OCI-LY1 (cell line): ENCODE data around the gene PRSS33.

Source experiments
- H2AFZ ChIP-seq: fragments of 200-600 bp; sonication (generic), shearing (Covaris generic); 2 replicates; pipeline ENCODE4 v1.6.0; 2014; ENCODE audit warnings: antibody characterized with exemption, mild to moderate bottlenecking, low read length
- H3F3A ChIP-seq: fragments of 200-600 bp; sonication (generic), shearing (Covaris generic); 2 replicates; pipeline ENCODE4 v1.6.0; 2014; ENCODE audit warnings: mild to moderate bottlenecking, antibody characterized with exemption, low read length, moderate library complexity; ENCODE audit not compliant: insufficient read depth
- H3K27ac ChIP-seq: fragments of 200-600 bp; sonication (generic); 2 replicates; pipeline ENCODE4 v1.5.1; 2014; ENCODE audit warnings: low read length, mixed run types, mild to moderate bottlenecking, low read depth; ENCODE audit not compliant: poor library complexity, severe bottlenecking
- H3K27me3 ChIP-seq: fragments of 200-600 bp; sonication (generic); 2 replicates; pipeline ENCODE4 v1.6.0; 2014; ENCODE audit warnings: antibody characterized with exemption, mild to moderate bottlenecking, low read length, moderate library complexity; ENCODE audit not compliant: insufficient read depth
- H3K36me3 ChIP-seq: fragments of 200-600 bp; sonication (generic); 2 replicates; pipeline ENCODE4 v1.6.1; 2014; ENCODE audit warnings: mild to moderate bottlenecking, antibody characterized with exemption, low read length, moderate library complexity, mixed read lengths; ENCODE audit not compliant: insufficient read depth
- H3K4me1 ChIP-seq: fragments of 200-600 bp; sonication (generic); 2 replicates; pipeline ENCODE4 v1.5.1; 2014; ENCODE audit warnings: mild to moderate bottlenecking, low read length, moderate library complexity; ENCODE audit not compliant: insufficient read depth, severe bottlenecking
- H3K4me2 ChIP-seq: fragments of 200-600 bp; sonication (generic), shearing (Covaris generic); 2 replicates; pipeline ENCODE4 v1.6.1; 2014; ENCODE audit warnings: low read length
- H3K4me3 ChIP-seq: fragments of 200-600 bp; sonication (generic); 2 replicates; pipeline ENCODE4 v1.5.1; 2014; ENCODE audit warnings: low read length, low read depth, mild to moderate bottlenecking, mixed read lengths; ENCODE audit not compliant: poor library complexity, severe bottlenecking
- H3K79me2 ChIP-seq: fragments of 200-600 bp; shearing (Covaris generic); 2 replicates; pipeline ENCODE4 v1.6.1; 2016; ENCODE audit warnings: mixed run types, low read length, mixed read lengths; ENCODE audit not compliant: insufficient read depth
- H3K9ac ChIP-seq: fragments of 200-600 bp; sonication (generic), shearing (Covaris generic); 2 replicates; pipeline ENCODE4 v1.6.1; 2014; ENCODE audit warnings: mild to moderate bottlenecking, low read length, mixed read lengths
- H3K9me2 ChIP-seq: fragments of 200-600 bp; sonication (generic), shearing (Covaris generic); 2 replicates; pipeline ENCODE4 v1.6.1; 2014; ENCODE audit warnings: low read depth, mild to moderate bottlenecking, low read length, mixed read lengths
- H3K9me3 ChIP-seq: fragments of 200-600 bp; shearing (Covaris generic); 2 replicates; pipeline ENCODE4 v1.6.1; 2014; ENCODE audit warnings: low read length, mixed read lengths
- H4K20me1 ChIP-seq: fragments of 200-600 bp; sonication (generic), shearing (Covaris generic); 2 replicates; pipeline ENCODE4 v1.6.0; 2016; ENCODE audit warnings: mild to moderate bottlenecking, low read length; ENCODE audit not compliant: insufficient read depth
- CTCF ChIP-seq: fragments of 200-600 bp; sonication (generic), shearing (Covaris generic); IDR thresholded peaks from 2 replicates; pipeline ENCODE4 v1.5.1; 2017; ENCODE audit warnings: mild to moderate bottlenecking, antibody characterized with exemption, low read length, moderate library complexity, mixed read lengths
- EZH2 ChIP-seq: fragments of 200-600 bp; sonication (generic), shearing (Covaris generic); IDR thresholded peaks from 2 replicates; pipeline ENCODE4 v1.8.0; 2017; ENCODE audit warnings: borderline replicate concordance, mixed run types, mild to moderate bottlenecking, antibody characterized with exemption, low read length, moderate library complexity, mixed read lengths

The PRSS33 gene

GRCh38 chr16:2787406-2787805 is at the start of gene PRSS33:
Gene PRSS33, minus strand, starts transcription at chr16:2787560. Its CDS starts 1,013 bp downstream, at chr16:2786547.
- Histone ChIP-seq H3K4me3 (no peak within 1 kb of the TSS), H3K36me3 (no peaks in the 10 kb centered on the region), H3K4me1 (no peaks in the 10 kb centered on the region), H3K27ac (no peak within 1 kb of the TSS), H2AFZ (no peak within 1 kb of the TSS), H3K9me3 (no peaks in the 10 kb centered on the region), H3K9ac (no peak within 1 kb of the TSS), H3K27me3 (no peaks in the 10 kb centered on the region; the same call in 1 of the 2 replicates), H3F3A (no peaks in the 10 kb centered on the region), H3K79me2 (no peaks in the 10 kb centered on the region), H3K4me2 (no peak within 1 kb of the TSS), H3K9me2 (no peaks in the 10 kb centered on the region), H4K20me1 (no peaks in the 10 kb centered on the region)
- TF ChIP-seq EZH2 = no peak
- no peak for TF ChIP-seq CTCF

- Histone ChIP-seq H3K4me3 (no peak overlapping the region), H2AFZ (no peak overlapping the region), H3K79me2 (no peaks in the 10 kb centered on the region), H4K20me1 (no peaks in the 10 kb centered on the region), H3K27ac (no peak overlapping the region), H3K27me3 (0 out of 2 replicates have a peak, but pooled peaks cover 5% of the 10 kb centered on the region), H3K36me3 (no peaks in the 10 kb centered on the region), H3K9me2 (no peaks in the 10 kb centered on the region), H3K4me2 (no peak overlapping the region), H3K9me3 (no peaks in the 10 kb centered on the region), H3F3A (no peaks in the 10 kb centered on the region), H3K4me1 (no peaks in the 10 kb centered on the region), H3K9ac (no peak overlapping the region)
- TF ChIP-seq EZH2 = no peak
Measured at GRCh38 chr16:2836646-2837508, 49.5 kb upstream of the PRSS33 start.

- Histone ChIP-seq H3K9ac (no peak overlapping the region), H3F3A (no peaks in the 10 kb centered on the region), H3K4me2 (no peak overlapping the region), H3K4me3 (no peak overlapping the region), H3K27me3 (0 out of 2 replicates have a peak, but pooled peaks cover 11% of the 10 kb centered on the region), H3K9me2 (no peaks in the 10 kb centered on the region), H3K4me1 (no peaks in the 10 kb centered on the region), H3K79me2 (no peaks in the 10 kb centered on the region), H4K20me1 (no peaks in the 10 kb centered on the region), H2AFZ (no peak overlapping the region), H3K36me3 (no peaks in the 10 kb centered on the region), H3K27ac (no peak overlapping the region), H3K9me3 (no peaks in the 10 kb centered on the region)
- TF ChIP-seq EZH2 = no peak
- no peak for TF ChIP-seq CTCF
Measured at GRCh38 chr16:2835638-2836493, 48.5 kb upstream of the PRSS33 start.
